G401.6 (cell line): ENCODE data around the gene PTPRT.
A peak's percentile ranks its signal among the peaks of the same experiment; 100 is the strongest.
"Not testable (repeated sequence)": the region's sequence is repeated elsewhere in the genome, so short reads cannot be mapped to it uniquely, and the experiment has no call there.

Source experiments
- FAIRE-seq: peaks from 2 replicates; lab custom pipeline; 2012; peaks lifted over from hg19 to GRCh38; lab: Jason Lieb, UNC

PTPRT gene

DNA sequence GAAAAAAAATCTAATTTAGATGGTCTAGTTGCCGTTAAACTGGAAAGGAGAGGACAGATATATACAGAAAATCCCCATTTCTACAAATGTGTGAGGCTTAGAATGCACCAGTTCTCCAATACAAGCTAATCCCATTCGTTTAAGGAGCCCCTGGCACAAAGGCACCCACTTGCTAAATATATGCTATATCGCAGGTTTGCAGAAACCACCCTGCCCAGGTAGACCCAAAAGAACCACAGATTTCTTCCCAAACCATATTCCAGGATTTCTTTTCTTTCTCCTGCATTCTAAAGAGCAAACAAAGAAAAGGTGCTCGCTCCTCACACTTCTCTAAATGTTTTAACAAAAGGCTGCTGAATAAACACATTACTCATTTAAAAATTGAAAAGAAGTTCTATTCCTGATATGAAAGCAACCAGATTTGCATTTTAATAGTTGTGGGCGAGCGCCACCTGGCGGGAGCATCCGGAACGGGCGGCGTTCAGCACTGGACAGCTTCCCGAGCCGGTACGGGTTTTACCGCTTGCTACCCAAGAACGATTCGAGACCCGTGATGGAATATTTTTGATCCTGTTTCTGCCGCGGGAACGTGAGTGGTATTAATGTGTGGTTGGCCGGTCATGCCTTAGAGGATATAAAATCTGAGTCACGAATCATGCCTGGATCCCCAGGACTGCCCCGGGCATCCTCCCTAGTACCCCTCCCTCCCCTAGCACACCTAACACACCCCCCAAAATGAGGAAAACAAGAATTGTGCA, 2.1 kb downstream of the PTPRT start:
- peak; percentile 62 for FAIRE-seq

DNA sequence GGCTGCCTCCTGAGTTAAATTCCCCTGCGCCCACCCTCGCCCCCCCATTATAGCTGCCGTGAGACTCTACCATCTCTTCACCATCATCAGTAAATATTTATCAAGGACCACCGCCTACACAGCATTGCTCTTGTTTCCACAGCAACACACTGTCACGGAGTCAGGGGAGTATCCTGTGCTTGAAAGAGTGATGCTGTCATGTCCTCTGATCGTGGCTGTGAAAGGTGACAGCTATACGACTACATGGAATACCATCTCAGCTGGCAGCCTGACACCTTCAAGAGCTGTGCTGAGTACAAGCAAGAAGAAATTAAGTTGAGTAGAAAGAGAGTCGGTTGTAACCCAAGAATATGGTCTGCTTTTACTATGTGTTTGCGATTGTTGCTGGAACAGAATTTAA, 3.4 kb downstream of the PTPRT start:
- FAIRE-seq: no peak

DNA sequence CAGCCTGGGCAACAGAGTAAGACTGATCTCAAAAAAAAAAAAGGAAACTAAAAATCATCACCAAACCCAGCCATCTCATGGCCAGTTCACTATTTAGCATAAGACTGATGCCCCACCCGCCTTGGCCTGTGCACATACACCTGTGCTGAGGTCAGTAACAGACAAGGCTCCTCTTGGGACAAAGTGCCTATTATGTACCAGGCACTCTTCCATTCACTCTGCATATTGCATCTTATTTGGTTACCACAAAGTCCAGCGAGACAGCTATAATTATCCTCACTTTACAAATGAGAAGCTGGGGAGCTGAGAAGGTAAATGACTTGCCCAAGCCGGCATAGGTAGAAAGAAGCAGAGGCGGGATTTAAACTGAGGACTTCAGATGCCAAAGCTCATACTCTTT, 3.8 kb downstream of the PTPRT start:
- FAIRE-seq: no peak

DNA sequence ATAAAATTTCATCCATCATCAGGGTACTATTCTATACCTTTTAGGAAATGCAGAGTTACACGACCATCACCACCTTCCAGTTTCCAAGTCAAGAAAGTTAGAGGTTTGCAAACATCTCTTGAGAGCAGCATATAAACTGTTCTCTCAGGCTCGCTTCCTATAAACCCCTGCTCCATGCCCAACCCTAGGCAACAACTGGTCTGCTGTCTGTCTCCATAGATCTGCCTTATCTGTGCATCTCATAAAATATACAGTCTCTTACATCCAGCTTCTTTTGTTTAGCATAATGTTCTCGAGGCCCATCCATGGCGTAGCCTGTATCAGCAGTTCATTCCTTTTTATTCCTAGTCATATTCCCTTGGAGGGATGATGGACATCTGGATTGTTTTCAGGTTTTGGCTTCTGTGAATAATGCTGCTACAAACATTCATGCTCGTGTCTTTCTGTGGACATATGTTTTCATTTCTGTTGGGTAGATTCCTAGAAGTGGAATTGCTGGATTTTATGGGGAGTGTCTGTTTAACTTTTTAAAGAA, 6.1 kb downstream of the PTPRT start:
- FAIRE-seq: no peak

DNA sequence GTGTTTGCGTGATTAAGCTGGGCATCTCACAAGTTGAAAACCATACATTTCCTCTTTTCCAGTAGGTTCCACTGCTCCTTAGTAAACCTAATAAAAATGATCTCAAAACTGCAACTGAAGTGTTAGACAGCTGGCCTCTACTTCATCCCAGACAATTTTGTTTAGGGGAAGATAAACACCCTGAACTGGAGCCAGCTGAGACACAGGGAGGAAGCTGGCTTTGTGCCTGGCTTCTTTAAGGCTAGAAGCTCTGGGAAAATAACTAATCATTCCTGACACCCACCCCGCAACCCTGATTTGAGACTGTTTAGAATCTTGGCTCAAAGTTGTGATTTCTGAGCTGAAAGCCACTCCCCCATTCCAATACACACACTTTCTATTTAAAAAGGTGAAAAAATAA, 11.6 kb downstream of the PTPRT start:
- FAIRE-seq: no peak

DNA sequence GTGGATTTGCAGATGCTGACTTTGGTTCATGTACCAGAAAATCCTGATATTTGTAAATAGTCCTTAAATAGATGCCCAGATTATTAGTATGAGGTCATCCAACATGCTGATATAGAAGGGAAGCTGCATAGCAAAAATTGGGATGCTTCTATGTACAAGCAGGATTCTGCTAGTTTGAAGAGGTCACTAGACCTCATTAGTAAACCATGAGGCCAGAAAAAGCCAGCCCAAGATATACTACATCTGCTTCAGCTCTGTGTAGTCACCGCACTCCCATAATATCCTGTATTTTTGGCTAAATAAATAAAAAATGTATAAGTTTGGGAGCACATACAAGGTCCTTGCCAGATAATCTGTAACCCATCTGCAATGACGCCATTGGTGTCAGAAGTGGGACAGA, 13.0 kb downstream of the PTPRT start:
- no peak for FAIRE-seq

DNA sequence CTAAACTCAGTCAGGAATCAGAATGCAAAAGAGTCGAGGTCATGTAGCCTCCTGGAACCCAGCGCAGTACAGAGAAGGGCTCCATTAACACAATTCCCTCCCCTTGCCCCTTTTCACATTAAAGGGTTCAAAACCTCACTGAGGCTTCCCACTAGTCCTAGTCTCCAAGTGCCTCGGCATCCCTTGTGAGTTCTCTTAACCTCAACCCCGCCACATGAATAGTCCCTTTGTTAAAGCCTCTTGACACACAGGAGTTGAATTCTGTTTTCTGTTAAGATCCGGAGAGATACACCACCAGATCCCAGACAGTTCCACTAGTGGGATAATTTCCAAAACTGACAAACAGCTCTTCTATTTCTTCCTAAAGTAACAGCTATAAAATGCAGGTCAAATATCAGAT, 17.8 kb downstream of the PTPRT start:
- no peak for FAIRE-seq

DNA sequence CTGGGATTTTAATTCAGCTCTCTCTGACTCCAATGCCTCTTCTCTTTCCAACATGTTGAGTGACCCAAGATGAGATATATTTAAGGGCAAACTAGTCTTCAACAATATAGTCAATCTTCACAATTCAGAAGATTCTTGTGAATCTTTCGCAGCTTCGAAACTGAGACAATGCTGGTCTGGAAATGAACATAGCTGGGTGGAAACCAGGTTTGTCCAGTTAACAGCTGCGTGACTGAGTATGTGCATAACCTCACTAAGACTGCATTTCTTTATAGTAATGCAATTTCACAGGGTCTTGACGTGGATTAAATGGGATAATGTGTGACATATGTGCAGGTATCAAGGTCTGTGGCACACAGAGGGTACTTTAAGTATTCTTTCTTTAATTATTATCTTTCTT, 18.9 kb downstream of the PTPRT start:
- FAIRE-seq: no peak

DNA sequence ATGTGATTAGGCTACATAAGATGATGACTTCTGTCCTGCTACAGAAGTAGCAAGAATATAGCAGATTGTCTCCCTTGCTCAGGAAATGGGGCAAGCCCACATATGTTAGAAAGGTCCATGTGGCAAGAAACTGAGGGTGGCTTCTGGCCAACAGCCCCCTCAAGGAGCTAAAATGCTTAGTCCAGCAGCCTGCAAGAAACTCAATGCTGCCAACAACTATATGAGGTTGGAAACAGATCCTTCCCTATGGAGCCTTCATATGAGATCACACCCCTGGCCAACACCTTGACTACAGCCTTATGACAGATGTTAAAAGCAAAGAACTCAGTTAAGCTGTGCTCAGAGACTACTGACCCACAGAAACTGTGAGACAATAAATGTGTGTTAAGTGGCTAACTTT, 22.1 kb downstream of the PTPRT start:
- no peak for FAIRE-seq

DNA sequence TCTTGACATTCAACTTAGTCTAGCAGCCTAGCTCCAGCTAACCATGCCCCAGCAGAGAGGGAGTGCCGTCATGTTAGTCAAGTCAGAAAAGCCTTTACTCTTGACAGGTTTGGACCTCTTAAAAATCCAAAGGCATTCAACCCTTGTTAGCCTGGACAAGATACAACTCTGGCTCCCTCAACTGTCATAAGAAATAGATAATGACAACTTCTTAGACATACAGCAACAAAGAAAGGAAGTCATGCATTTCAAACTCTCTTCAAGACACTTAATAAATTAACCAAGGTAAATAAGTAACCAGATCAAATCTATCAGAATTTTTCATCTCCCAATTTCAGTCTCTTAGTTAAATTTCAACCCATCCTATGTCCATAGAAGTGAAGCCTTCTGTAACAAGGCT, 22.7 kb downstream of the PTPRT start:
- FAIRE-seq: no peak

DNA sequence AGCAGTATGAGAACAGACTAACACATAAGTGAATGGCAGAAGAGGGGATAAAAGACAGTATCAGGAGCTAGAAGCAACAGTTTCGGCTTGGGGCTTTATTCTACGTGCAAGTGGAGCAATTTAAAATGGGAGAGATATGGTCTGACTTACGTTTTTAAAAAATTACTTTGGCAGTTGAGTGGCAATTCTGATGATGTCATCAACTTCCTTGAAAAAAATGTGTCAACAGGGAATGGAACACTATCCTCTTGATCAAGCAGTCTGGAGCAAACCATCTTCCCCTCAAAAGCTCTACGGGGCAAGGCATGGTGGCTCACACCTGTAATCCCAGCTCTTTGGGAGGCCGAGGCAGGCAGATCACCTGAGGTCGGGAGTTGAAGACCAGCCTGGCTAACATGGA, 24.1 kb downstream of the PTPRT start:
- FAIRE-seq: no peak

DNA sequence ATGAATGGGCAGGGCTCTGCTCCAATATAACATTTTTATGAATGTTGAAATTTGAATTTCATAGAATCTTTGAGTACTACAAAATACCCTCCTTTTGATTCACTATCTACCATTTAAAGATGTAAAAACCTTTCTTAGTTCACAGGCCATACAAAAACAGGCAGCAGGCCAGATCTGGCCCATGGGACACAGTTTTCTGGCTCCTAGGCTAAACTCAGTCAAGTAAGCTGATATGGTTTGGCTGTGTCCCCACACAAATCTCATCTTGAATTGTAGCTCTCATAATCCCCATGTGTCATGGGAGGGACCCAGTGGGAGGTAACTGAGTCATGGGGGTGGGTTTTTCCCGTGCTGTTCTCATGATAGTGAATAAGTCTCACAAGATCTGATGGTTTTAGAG, 25.0 kb downstream of the PTPRT start:
- not testable (repeated sequence) for FAIRE-seq

DNA sequence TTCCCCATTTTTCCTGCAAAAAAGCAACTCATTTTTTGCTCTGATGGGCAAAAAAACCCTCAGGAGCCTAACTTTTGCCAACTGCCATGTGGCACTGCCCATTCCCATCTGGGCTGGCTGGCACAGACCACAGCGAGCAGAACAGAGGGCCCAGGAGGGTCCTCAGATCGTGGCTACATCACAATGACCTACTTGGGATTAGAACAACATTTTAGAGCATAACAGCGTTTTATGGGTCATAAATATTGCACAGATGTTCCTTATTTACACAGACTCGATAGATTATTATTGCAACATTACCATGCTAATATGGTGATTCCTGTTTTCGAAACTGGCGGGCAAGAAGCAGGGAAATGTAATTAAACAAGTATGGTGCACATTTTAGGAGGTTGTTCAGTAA, 28.0 kb downstream of the PTPRT start:
- FAIRE-seq: no peak

DNA sequence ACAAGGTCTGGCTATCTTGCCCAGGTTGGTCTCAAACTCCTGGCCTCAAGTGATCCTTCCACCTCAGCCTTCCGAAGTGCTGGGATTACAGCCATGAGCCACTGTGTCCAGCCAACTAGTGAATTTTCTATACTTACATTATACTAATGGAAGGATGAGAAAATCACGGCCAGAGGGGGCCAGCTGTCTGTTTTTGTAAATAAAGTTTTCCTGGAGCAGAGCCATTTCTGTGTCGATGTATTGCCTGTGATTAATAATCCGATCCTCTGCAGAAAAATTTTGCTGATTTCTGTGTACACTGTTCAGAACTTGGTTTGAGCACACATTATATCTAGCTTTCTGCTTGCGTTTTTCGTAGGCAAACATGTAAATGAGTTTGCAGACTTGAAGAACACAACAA, 28.8 kb downstream of the PTPRT start:
- no peak for FAIRE-seq

DNA sequence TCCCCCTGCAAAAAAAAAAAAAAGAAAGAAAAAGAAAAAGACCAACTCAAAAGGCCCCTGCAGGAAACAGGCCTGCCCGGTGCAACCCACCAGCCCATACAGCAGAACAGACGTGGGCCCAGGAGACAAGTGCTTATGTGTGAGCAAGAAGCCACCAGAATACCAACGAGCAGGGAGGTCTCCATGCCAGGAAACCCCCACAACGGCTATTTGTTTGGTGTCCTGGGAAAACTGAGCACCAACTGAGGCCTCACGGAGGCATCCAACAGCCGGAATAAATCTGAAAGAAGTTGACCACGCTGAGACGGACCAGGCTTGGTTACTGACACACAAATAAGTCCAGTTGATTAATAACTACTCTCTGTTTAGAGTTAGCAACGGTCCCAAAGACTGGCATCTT, 29.7 kb downstream of the PTPRT start:
- no peak for FAIRE-seq

DNA sequence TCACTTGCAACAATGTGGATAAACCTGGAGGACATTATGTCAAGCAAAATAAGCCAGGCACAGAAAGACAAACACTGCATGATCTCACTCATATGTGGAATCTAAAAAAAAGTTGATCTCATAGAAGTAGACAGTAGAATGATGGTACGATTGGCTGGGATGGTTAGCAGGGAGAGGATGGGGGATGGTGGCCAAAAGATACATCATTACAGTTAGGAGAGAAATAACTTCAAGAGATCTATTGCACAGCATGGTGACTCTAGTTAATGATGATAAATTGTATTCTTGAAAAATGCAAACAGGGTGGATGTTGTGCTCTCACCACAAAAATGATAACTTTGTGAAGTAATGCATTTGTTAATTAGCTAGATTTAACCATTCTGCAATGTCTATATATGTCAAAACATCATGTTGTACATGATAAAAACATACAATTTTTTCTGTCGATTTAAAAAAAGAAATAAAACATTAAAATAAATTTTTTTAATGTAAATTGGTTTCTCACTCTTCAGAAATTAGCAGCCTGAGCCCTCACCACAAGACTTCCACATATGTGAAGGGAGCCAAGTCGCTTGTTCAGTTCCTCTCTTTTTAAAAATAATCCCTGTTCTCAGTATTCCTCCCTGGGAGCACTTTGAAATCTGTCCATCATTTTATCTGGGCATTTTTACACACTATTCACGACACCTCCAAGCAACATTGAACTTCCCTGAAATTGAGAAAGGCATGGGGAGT, 34.2 kb downstream of the PTPRT start:
- FAIRE-seq: no peak

DNA sequence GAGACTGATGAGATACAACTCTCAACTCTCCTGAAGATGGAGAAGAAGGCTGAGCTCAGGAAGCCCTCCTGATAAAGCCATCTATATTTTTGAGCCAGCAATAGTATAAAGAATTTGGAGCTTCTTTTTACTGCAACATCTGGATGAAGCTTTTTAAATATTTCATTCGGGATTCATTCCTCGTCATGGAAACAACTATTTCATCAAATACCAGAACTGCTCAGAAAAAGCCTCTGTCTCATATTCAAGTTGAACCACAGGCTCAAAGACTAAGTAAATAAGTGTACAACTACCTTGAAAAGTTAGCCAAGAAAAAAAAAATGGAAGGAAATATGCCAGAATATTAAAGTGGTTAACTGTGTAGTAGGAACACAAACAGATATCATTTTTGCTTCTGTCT, 37.8 kb downstream of the PTPRT start:
- no peak for FAIRE-seq

DNA sequence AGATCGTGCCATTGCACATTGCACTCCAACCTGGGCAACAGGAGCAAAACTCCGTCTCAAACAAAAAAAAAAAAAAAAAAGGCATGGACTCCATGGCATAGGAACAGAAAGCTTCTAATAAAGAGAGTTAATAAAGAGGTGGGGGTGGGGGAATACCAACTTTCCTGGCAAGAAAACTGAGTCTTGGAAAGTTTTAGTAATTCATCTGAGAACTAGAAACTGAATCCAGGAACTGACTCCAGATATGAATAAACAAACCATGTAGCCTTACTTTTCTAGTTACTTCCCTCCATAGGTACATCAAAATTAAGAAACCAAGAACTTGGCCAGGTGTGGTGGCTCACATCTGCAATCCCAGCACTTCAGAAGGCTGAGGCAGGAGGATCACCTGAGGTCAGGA, 38.5 kb downstream of the PTPRT start:
- FAIRE-seq: no peak

DNA sequence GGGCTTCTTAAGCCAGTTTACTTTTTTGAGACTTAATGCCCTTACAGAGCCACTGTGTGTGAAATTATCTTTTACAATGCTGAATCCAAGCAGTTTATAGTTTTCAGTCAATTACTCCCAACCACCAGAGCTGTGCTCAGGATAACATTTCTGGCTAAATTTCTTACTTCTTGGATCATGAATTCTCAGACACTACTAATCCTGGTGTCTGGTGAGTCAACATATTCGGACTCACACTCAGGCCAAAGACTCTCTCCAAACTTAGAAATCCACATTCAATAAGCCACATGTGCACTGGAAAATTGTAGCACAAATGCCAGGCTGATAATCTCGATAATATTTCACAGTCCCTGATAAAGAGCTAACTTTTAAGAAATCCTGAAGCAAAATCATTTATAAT, 49.0 kb downstream of the PTPRT start:
- FAIRE-seq: no peak

DNA sequence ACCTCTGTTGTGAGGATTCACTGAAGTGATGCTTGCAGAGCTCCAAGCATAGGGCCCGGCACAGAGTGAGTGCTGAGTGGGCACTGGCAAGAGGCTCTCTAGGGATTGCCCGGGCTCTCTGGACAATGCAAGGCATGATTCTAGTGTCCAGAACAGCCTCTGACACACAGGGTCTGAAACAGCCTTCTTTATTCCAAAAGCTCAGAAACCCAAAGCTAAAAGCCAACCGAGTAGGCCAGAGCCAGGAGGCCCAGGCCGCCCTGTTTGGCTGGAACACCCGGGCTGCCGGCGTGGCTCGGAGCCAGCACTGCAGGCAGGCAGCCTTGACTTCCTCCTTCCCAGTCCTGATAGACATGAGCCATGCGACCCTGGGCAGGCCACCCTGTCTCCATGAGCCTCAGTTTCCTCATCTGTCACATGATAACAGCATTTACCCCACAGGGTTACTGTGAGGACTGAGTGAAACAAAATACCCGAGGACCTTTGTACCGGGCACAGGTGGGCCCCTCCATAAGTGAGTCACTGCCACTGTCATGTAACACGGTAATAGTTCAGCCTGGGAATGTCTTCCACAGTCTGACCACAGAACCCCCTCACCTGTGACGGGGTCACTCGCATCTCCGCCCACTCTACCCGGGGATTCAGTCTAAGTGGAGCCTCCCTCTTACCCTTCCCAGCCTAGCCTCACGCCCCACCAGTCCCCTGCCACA, 51.5 kb downstream of the PTPRT start:
- FAIRE-seq: no peak

DNA sequence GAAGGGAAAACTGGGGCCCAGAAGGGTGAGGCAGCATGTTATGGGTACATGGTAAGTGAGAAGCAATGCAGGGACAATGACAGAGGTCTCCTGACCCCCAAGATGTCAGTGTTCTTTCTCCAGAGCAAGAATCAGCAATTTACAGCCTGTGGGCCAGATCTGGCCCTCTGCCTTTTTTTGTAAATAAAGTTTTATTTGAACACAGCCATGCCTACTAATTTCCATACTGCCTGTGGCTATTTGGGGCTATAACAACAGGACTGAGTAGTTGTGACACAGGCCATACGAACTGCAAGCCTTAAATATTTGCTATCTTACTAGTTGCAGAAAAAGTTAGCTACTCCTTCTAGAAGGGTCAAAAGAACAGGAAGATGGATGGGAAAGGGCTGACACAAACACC, 52.5 kb downstream of the PTPRT start:
- FAIRE-seq: no peak

DNA sequence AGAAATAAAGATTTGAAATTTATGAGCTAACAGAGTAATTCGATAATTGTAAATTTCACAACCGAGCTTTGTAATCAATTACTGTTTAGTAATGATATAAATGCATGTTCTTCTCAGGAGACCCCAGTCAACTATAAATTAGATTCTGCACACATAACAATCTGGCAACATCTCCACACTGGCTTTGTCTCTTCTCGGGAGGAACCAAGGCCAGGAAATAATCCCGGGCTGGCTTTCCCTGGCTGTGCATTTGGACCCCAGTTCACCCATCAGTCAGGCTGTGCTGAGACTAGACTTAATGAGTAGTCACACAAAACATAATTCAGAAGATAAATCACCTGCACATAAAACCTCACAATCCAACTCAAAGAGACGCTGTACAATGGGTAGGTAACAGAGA, 65.5 kb downstream of the PTPRT start:
- no peak for FAIRE-seq

DNA sequence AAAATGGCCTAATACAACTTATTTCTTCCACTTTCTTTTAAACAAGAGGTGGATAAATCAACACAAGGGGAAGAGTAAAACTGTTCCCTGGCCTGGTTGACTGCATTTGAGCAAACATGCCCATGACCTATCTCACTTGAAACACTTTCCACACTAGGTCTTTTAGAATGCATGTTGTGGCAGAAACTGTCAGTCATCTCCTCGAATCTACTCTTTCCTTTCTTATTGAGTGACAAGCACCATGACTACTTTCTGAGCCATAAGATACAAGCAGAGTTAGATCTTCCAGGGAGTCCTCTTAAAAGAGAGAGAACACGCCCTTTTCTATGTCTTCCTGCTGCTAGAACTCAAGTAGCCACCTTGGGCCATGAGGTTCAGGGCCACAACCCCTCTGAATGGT, 66.5 kb downstream of the PTPRT start:
- no peak for FAIRE-seq
